Kidney epithelial cell (primary cell): ENCODE data around the gene S100A14. TPM values are rescaled to one million over a fixed set of nuclear protein-coding genes. Genes with fewer than 3 reads are reported as not detected.
"Not testable (repeated sequence)": the region's sequence is repeated elsewhere in the genome, so short reads cannot be mapped to it uniquely, and the experiment has no call there.

ENCODE experiments used
- DNase-seq: peaks from one replicate; pipeline ENCODE4 v3.0.0-alpha.2; 2010; ENCODE audit warnings: low read depth
- H3K27me3 ChIP-seq: 2 replicates; pipeline ENCODE4 v1.6.0; 2011; ENCODE audit warnings: low read length; ENCODE audit not compliant: control insufficient read depth, insufficient read depth
- H3K36me3 ChIP-seq: 2 replicates; pipeline ENCODE4 v1.5.1; 2011; ENCODE audit warnings: low read length; ENCODE audit not compliant: control insufficient read depth, insufficient read depth
- H3K4me3 ChIP-seq: 2 replicates; pipeline ENCODE4 v1.5.1; 2011; ENCODE audit warnings: low read depth, mild to moderate bottlenecking, control low read depth, low read length
- total RNA-seq: library from RNA; depleted of rRNA; stranded (reverse); fragments of >200 nt; gene quantifications from 2 replicates; pipeline ENCODE4 v1.2.3, GENCODE V29; 2015
- TF ChIP-seq, protein P1 (sequence below): IDR thresholded peaks from 2 replicates; pipeline ENCODE4 v1.5.1; 2011; ENCODE audit warnings: mild to moderate bottlenecking, moderate library complexity, low read length, control low read depth, inconsistent platforms; ENCODE audit not compliant: insufficient read depth, poor library complexity, severe bottlenecking

S100A14 gene
- total RNA-seq, 1 donor from 2014 or later = 4.2 TPM

DNA sequence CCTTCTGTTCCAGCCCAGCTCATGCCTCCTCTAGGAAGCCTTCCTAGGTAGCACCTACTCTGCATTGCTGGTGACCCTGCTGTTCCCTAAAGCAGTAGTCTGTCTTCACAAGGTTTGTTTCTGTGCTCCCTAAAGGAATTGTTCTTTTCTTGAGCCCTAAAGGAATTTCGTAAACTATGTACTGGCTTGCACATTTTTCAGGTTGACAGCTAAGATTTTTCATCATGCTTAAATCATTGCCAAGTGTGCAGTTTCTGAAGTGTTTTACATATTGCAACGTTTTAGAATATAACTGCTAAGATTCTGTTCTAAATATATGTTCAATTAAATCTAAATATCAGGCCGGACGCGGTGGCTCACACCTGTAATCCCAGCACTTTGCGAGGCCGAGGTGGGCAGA is 16.3 kb downstream of the S100A14 start:
- TF ChIP-seq, protein P1, sequence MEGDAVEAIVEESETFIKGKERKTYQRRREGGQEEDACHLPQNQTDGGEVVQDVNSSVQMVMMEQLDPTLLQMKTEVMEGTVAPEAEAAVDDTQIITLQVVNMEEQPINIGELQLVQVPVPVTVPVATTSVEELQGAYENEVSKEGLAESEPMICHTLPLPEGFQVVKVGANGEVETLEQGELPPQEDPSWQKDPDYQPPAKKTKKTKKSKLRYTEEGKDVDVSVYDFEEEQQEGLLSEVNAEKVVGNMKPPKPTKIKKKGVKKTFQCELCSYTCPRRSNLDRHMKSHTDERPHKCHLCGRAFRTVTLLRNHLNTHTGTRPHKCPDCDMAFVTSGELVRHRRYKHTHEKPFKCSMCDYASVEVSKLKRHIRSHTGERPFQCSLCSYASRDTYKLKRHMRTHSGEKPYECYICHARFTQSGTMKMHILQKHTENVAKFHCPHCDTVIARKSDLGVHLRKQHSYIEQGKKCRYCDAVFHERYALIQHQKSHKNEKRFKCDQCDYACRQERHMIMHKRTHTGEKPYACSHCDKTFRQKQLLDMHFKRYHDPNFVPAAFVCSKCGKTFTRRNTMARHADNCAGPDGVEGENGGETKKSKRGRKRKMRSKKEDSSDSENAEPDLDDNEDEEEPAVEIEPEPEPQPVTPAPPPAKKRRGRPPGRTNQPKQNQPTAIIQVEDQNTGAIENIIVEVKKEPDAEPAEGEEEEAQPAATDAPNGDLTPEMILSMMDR = no peak
- H3K4me3 ChIP-seq = no peak overlapping the region
- H3K36me3 ChIP-seq = no peaks in the 10 kb centered on the region
- H3K27me3 ChIP-seq = no peaks in the 10 kb centered on the region
- no peak for DNase-seq

DNA sequence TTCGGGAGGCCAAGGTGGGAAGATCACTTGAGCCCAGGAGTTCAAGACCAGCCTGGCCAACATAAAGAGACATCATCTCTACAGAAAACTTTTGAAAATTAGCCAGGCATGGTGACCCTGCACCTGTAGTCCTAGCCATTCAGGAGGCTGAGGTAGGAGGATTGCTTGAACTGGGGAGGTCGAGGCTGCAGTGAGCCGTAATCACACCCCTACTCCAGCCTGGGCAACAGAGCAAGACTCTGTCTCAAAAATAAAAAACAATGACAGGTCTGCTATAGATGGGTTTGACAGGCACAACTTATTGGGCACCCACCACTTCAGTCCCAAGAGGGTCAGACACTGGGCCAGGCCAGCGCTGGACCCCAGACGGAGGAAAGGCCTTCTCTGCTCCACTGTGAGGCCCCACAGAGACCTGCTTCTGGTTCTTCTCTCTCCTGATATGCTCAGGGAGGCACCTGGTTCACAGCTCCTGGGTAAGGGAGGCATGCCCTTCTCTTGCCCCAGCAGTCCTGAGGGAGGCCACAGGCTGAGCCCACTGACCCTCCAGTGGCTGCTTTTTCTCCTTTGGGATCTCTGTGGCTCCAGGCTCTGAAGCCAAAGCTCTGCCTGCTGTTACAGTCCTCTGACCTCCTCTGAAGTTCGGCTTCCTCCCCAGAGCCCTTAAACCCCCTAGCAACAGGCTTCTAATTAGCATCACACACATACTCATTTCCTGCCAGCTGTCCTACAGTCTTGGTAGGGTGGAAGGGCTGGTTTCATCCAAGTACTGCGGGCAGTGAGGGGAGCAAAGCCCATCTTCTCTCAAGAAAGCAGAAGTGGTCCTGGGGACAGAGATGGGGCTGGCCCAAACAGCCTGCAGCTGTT is 17.6 kb downstream of the S100A14 start:
- H3K27me3 ChIP-seq = no peaks in the 10 kb centered on the region
- H3K4me3 ChIP-seq = no peak overlapping the region
- TF ChIP-seq, protein P1 = no peak
- no peak for DNase-seq
- H3K36me3 ChIP-seq = no peaks in the 10 kb centered on the region

DNA sequence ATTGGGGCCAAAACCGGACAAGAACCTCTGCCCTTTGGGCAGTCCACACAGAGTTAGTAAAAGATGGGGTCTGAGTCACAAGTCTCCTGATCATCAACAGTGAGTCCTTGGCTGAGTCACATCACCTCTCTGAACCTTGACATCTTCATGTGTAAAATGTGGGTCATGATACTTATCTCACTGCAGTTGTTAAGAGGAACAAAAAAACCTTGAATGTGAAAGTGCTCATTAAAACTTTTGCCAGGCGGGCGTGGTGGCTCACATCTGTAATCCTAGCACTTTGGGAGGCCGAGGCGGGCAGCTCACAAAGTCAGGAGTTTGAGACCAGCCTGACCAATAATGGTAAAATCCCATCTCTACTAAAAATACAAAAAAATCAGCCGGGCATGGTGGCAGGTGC is 18.9 kb downstream of the S100A14 start:
- TF ChIP-seq, protein P1 = no peak
- H3K27me3 ChIP-seq = no peaks in the 10 kb centered on the region
- no peaks in the 10 kb centered on the region for H3K36me3 ChIP-seq
- no peak for DNase-seq
- no peak overlapping the region for H3K4me3 ChIP-seq

DNA sequence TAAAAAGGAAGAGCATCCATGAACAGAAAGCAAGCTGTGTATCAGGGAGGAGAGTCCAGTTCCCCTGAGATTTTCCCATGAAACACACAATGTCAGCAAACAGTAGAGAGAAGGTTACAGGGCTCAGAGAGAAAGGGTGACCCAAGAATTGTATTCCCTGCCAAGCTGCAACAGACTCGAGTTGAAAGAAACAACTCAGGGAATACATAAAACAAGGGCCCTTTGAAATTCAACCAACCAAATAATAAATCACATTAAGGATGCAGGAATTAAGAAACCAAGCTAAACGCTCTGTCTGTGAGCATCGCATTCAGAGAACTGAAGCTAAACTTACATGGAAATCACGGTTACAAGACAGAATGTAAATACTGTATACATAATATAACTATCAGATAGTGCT is 23.4 kb downstream of the S100A14 start:
- TF ChIP-seq, protein P1 = no peak
- Histone ChIP-seq H3K27me3 (no peaks in the 10 kb centered on the region), H3K36me3 (no peaks in the 10 kb centered on the region), H3K4me3 (no peak overlapping the region)
- DNase-seq = no peak

DNA sequence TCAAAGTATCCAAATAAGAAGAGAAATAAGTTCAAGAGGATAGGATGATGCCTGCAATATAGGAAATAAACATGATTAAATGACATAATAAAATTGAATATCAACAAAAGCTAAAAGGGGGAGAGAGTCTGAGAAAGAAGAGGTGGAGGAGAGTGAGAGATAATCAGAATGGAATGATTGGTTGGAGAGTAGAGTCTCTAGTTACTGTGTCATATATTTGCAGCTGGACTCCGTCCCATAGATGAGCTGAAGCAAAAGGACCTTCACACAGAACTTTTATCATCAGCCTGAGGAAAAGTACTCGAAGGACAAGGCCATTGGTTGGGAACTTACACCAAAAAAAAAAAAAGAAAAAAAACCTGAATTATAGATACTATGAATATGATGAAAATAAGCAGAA is 27.6 kb downstream of the S100A14 start:
- TF ChIP-seq, protein P1 = no peak
- no peaks in the 10 kb centered on the region for H3K36me3 ChIP-seq
- no peaks in the 10 kb centered on the region for H3K27me3 ChIP-seq
- no peak for DNase-seq
- no peak overlapping the region for H3K4me3 ChIP-seq

DNA sequence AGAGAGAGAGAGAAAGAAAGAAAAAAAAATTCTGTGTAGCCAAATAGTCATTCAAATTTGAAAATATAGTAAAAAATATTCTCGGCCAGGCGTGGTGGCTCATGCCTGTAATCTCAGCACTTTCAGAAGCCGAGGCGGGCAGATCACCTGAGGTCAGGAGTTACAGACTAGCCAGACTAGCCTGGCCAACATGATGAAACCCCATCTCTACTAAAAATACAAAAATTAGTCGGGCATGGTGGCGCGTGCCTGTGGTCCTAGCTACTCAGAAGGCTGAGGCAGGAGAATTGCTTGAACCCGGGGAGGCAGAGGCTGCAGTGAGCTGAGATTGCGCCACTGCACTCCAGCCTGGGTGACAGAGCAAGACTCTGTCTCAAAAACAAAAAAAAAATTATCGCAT is 28.1 kb downstream of the S100A14 start:
- H3K27me3 ChIP-seq, DNase-seq, H3K4me3 ChIP-seq, H3K36me3 ChIP-seq: not testable (repeated sequence)
